ENCODE measurements around the gene ATXN7L3.

GRCh38 chr17:44222112-44222869 lies 22.6 kb upstream of the ATXN7L3 start:
- TF ChIP-seq POLR2H (tag; IDR thresholded peaks at IDR 0.05; ENCODE audit: low read depth) (no peak), EZH2 (IDR thresholded peaks at IDR 0.05; ENCODE audit: borderline replicate concordance, low read depth, low read length) (no peak), EP300 (IDR thresholded peaks at IDR 0.05; ENCODE audit: low read length) (no peak), NFYB (IDR thresholded peaks at IDR 0.05; ENCODE audit: extremely low read depth, insufficient read length) (no peak), PHF20 (IDR thresholded peaks at IDR 0.05; ENCODE audit: partially characterized antibody) (no peak), RFX5 (IDR thresholded peaks at IDR 0.05; ENCODE audit: low read depth, low read length) (no peak), SMARCA5 (IDR thresholded peaks at IDR 0.05) (no peak), ZNF143 (CRISPR knock-in tag; IDR thresholded peaks at IDR 0.05) (no peak), TCF7 (IDR thresholded peaks at IDR 0.05; ENCODE audit: borderline replicate concordance) (no peak), COPS2 (conservative IDR thresholded peaks at IDR 0.05) (no peak), ZBED1 (IDR thresholded peaks at IDR 0.05) (no peak), NRF1 (conservative IDR thresholded peaks at IDR 0.05 in 1 of 2, IDR thresholded peaks at IDR 0.05 in 1 of 2) (no peak), RAD21 (CRISPR knock-in tag; conservative IDR thresholded peaks at IDR 0.05 in 1 of 2, IDR thresholded peaks at IDR 0.05 in 1 of 2) (no peak)

Measured in K562 (cell line).